Psoas muscle (tissue), 8 donors: ENCODE results near the gene CELF4. TPM values are rescaled to one million over a fixed set of nuclear protein-coding genes. Genes with fewer than 3 reads are reported as not detected.

Experiments
- ATAC-seq, 4 donors: fragments of 200-7000 bp; cut with Tn5 transposase; one replicate each; pipeline ENCODE4 v1.9.1; 2020; ENCODE audit warnings: moderate library complexity in 3 of 4, mild to moderate bottlenecking in 2 of 4
- DNase-seq, 2 donors: peaks; one replicate each; pipeline ENCODE4 v3.0.0-alpha.2; 2020
- H3K27ac ChIP-seq: fragments of 200-600 bp; one replicate; pipeline ENCODE4 v1.8.0; 2022
- H3K27me3 ChIP-seq, 3 donors: fragments of 200-600 bp in 1 of 3; one replicate each; pipeline versions ENCODE4 v1.6.1 to v1.8.0; 2013 to 2022; ENCODE audit warnings: low read length in 2 of 3, mild to moderate bottlenecking in 2 of 3, moderate library complexity in 1 of 3; ENCODE audit not compliant: insufficient read depth in 3 of 3
- H3K36me3 ChIP-seq, 2 donors: fragments of 200-600 bp in 1 of 2; one replicate each; pipeline versions ENCODE4 v1.6.1 to v1.8.0; 2013 to 2022; ENCODE audit warnings: low read depth in 1 of 2, mild to moderate bottlenecking in 1 of 2, moderate library complexity in 1 of 2; ENCODE audit not compliant: insufficient read depth in 1 of 2
- H3K4me1 ChIP-seq: fragments of 200-600 bp; one replicate; pipeline ENCODE4 v1.8.0; 2022
- H3K4me3 ChIP-seq: fragments of 200-600 bp; one replicate; pipeline ENCODE4 v1.8.0; 2022; ENCODE audit warnings: mild to moderate bottlenecking
- H3K9me3 ChIP-seq: fragments of 200-600 bp; one replicate; pipeline ENCODE4 v1.8.0; 2022
- CTCF ChIP-seq: fragments of 200-600 bp; IDR thresholded peaks from one replicate; pipeline ENCODE4 v1.8.0; 2022; ENCODE audit warnings: antibody characterized with exemption
- whole genome bisulfite sequencing, 3 donors: extraction: QIAGEN DNeasy Blood & Tissue Kit; methylation state at CpG; one replicate each; pipeline versions ENCODE4 v1.1.6 to v1.1.7; 2013; 5-methylcytosine and 5-hydroxymethylcytosine counted together
- intact Hi-C, 2 donors: fragments of 100-400 bp; cut with DNase I; formaldehyde crosslinking; loops; one replicate each; pipeline versions ENCODE4 v1.11.0 to v1.14.2; 2022
- polyA plus RNA-seq, 3 donors: library from polyadenylated mRNA; stranded (reverse); fragments of 200-250 nt; gene quantifications; one replicate each; pipeline ENCODE4 v1.2.3, GENCODE V29; 2013
- total RNA-seq, 4 donors: library from RNA; stranded (reverse); fragmentation: NEBNext Ultra II Directional in 2 of 4; extraction: Animal tissue kit (Norgen Biotek cat#: 25700) in 2 of 4; gene quantifications; one replicate each; pipeline versions ENCODE4 v1.2.1 to v1.2.4, GENCODE V29; 2021 to 2023
- donor health status: healthy with polysubstance abuse.
- donor health status: DM: no; HTN: no; CAD: no; lungs with moderate emphysema.
- donor health status: Bipolar disorder and iron deficiency.
- donor health status: healthy.
- donor health status: DM: yes; HTN: yes; CAD: no.
- donor health status: DM: no; HTN: no; CAD: no.
- donor health status: DM: no; HTN: no; CAD: no.
- donor health status: DM: yes; HTN: yes; CAD: no.

The CELF4 gene
- total and polyA plus RNA-seq, 7 donors: 0.17 to 0.28 (median 0.17) TPM; not detected in 3

- WGBS, 3 donors: 76 to 88% (median 88%) methylated on average over 4 of the region's 4 CpGs
- ATAC-seq: no peak
- intact Hi-C loops: no loop called here
- Histone ChIP-seq H3K4me1 (no peaks in the 10 kb centered on the region), H3K9me3 (no peaks in the 10 kb centered on the region), H3K27ac (no peak overlapping the region), H3K36me3 (no peaks in the 10 kb centered on the region), H3K4me3 (no peak overlapping the region), H3K27me3 (no peaks in the 10 kb centered on the region)
- DNase-seq: no peak
- TF ChIP-seq CTCF: no peak
These were observed 64.5 kb downstream of the CELF4 start for GRCh38 chr18:37501136-37501535.

- WGBS, 3 donors: 81 to 83% (median 82%) methylated on average over 10 of the region's 10 CpGs
- DNase-seq: no peak
- H3K4me1 ChIP-seq: no peaks in the 10 kb centered on the region
- intact Hi-C loops: no loop called here
- H3K36me3 ChIP-seq: no peaks in the 10 kb centered on the region
- H3K4me3 ChIP-seq: no peak overlapping the region
- H3K27me3 ChIP-seq: no peaks in the 10 kb centered on the region
- no peak for TF ChIP-seq CTCF
- no peak overlapping the region for H3K27ac ChIP-seq
- no peak for ATAC-seq
- H3K9me3 ChIP-seq: no peaks in the 10 kb centered on the region
These were observed 65.7 kb downstream of the CELF4 start for GRCh38 chr18:37499913-37500312.

- no peaks in the 10 kb centered on the region for H3K36me3 ChIP-seq
- H3K9me3 ChIP-seq: no peaks in the 10 kb centered on the region
- no peak overlapping the region for H3K27ac ChIP-seq
- intact Hi-C loops: no loop called here
- H3K27me3 ChIP-seq: peaks cover 0 to 3% (median 0%) of the 10 kb centered on the region in 3 donors
- no peaks in the 10 kb centered on the region for H3K4me1 ChIP-seq
- no peak for DNase-seq
- no peak for TF ChIP-seq CTCF
- WGBS, 3 donors: 40 to 45% (median 43%) methylated on average over 4 of the region's 4 CpGs
- H3K4me3 ChIP-seq: no peak overlapping the region
- no peak for ATAC-seq
These were observed 66.6 kb downstream of the CELF4 start for GRCh38 chr18:37499044-37499443.

- no peak for TF ChIP-seq CTCF
These were observed 67.6 kb downstream of the CELF4 start for GRCh38 chr18:37497853-37498518.

GRCh38 chr18:37496568-37496967, 69.0 kb downstream of the CELF4 start:
- ATAC-seq (no peak), DNase-seq (no peak)
- no peak overlapping the region for H3K4me3 ChIP-seq
- H3K27me3 ChIP-seq: peaks cover 0 to 10% (median 3%) of the 10 kb centered on the region in 3 donors
- 71 to 75% (median 72%) methylated on average over 6 of the region's 6 CpGs for WGBS, 3 donors
- no peak for TF ChIP-seq CTCF
- intact Hi-C loops: no loop called here
- no peak overlapping the region for H3K27ac ChIP-seq
- H3K9me3 ChIP-seq: no peaks in the 10 kb centered on the region
- H3K36me3 ChIP-seq: no peaks in the 10 kb centered on the region
- no peaks in the 10 kb centered on the region for H3K4me1 ChIP-seq

More at GRCh38 chr18:37497853-37498518, 67.6 kb downstream of the CELF4 start:
- H3K4me3 ChIP-seq: no peak overlapping the region
- ATAC-seq (no peak), DNase-seq (no peak)
- 88 to 100% (median 90%) methylated on average over 1 of the region's 1 CpG for WGBS, 3 donors
- H3K27ac ChIP-seq: no peak overlapping the region
- intact Hi-C loops: no loop called here
- H3K9me3 ChIP-seq: no peaks in the 10 kb centered on the region
- H3K27me3 ChIP-seq: peaks cover 0 to 3% (median 3%) of the 10 kb centered on the region in 3 donors
- H3K4me1 ChIP-seq: no peaks in the 10 kb centered on the region
- H3K36me3 ChIP-seq: no peaks in the 10 kb centered on the region
